T-helper 1 cell treated with Interleukin-12 subunit alpha and Interleukin-12 subunit beta and Interleukin-4 antibody, amounts not matched to agents 30 μg/mL and 1 μg/mL, for 36 hours (primary cell): ENCODE measurements around the gene PSMD14.
"Not testable (repeated sequence)": the region's sequence is repeated elsewhere in the genome, so short reads cannot be mapped to it uniquely, and the experiment has no call there.

Experiments
- H3K27ac Mint-ChIP-seq: one replicate; pipeline ENCODE4 v1.8.0; 2021; ENCODE audit warnings: mild to moderate bottlenecking, mixed read lengths
- H3K27me3 Mint-ChIP-seq: one replicate; pipeline ENCODE4 v1.8.0; 2021; ENCODE audit warnings: low read depth, mixed read lengths
- H3K36me3 Mint-ChIP-seq: one replicate; pipeline ENCODE4 v1.8.0; 2021; ENCODE audit warnings: low read depth, mixed read lengths
- H3K4me1 Mint-ChIP-seq: one replicate; pipeline ENCODE4 v1.8.0; 2021; ENCODE audit warnings: low read depth, mixed read lengths
- H3K4me3 Mint-ChIP-seq: one replicate; pipeline ENCODE4 v1.8.0; 2021; ENCODE audit warnings: mild to moderate bottlenecking, moderate library complexity, mixed read lengths
- H3K9me3 Mint-ChIP-seq: one replicate; pipeline ENCODE4 v1.8.0; 2021; ENCODE audit warnings: mixed read lengths

Gene PSMD14

DNA sequence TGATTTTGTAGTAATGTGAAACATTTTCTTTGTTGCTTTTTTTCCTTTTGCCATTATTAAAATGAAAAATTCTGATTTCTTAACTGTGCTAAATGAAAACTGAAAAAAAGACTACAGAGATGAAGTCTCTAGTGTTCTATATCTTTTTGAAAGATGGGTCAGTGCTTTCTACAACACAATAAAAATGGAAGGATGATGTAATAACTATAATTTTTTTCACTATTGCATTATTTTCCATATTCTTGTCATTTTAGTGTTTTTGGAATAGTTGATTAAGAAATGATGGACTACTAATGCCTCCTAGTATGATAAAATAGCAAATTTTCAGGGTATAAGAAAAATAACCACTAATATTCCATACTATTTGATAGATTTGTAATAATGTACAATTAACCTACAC is 7.2 kb downstream of the PSMD14 start:
- H3K36me3 Mint-ChIP-seq, result peaks cover 16% of the 10 kb centered on the region
- no peak overlapping the region for H3K27ac Mint-ChIP-seq
- peaks cover 32% of the 10 kb centered on the region for H3K4me1 Mint-ChIP-seq
- no peaks in the 10 kb centered on the region for H3K27me3 Mint-ChIP-seq
- H3K9me3 Mint-ChIP-seq, result no peaks in the 10 kb centered on the region
- no peak overlapping the region for H3K4me3 Mint-ChIP-seq

DNA sequence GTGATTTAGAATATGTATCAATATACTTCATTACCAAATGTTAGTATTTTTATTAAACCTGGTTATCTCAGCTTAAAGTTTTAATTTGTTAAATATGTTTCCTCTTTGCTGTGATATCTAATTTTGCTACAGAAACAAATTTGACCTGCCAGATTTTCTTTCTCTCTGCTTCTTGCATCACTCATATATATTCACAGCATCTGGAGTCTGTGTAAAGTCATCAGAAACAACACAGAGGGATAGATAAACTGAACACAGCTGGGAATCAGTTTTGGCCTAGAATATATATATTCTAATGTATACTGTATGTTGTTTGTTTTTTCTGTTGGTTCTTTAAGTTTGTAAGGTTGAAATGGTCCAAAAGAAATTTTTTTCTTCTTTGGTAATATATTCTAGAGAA is 8.5 kb downstream of the PSMD14 start:
- no peak overlapping the region for H3K27ac Mint-ChIP-seq
- H3K36me3 Mint-ChIP-seq, result peaks cover 19% of the 10 kb centered on the region
- H3K4me3 Mint-ChIP-seq, result no peak overlapping the region
- H3K4me1 Mint-ChIP-seq, result peaks cover 29% of the 10 kb centered on the region
- H3K9me3 Mint-ChIP-seq, result no peaks in the 10 kb centered on the region
- H3K27me3 Mint-ChIP-seq, result no peaks in the 10 kb centered on the region

DNA sequence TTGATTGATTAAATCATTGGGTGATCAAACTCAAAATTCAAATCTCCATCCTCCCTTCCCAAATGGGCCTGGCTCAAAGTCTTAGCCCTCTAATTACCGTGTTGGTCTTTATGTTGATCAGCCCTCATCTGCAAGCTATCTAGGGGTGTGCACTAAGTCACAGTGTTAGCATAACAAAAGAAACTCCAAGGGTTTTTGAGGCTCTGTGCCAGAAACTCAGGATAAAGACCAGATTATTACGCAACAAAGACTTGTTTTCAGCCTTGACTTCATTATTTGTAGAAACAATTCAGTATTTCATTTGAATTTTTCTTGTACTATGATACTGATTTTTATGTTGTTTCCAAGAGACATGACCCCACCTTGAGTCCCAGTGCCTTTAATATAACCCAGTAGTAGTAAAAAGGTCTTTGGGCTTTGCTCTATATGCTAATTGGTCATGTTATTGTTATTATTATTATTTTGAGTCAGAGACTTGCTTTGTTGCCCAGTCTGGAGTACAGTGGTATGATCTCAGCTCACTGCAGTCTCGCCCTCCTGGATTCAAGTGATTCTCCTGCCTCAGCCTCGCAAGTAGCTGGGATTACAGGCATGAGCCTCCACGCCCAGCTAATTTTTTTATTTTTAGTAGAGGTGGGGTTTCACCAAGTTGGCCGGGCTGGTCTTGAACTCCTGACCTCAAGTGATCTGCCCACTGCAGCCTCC is 13.9 kb downstream of the PSMD14 start:
- peaks cover 35% of the 10 kb centered on the region for H3K36me3 Mint-ChIP-seq
- no peaks in the 10 kb centered on the region for H3K27me3 Mint-ChIP-seq
- no peaks in the 10 kb centered on the region for H3K9me3 Mint-ChIP-seq
- peaks cover 22% of the 10 kb centered on the region for H3K4me1 Mint-ChIP-seq
- no peak overlapping the region for H3K4me3 Mint-ChIP-seq
- no peak overlapping the region for H3K27ac Mint-ChIP-seq

DNA sequence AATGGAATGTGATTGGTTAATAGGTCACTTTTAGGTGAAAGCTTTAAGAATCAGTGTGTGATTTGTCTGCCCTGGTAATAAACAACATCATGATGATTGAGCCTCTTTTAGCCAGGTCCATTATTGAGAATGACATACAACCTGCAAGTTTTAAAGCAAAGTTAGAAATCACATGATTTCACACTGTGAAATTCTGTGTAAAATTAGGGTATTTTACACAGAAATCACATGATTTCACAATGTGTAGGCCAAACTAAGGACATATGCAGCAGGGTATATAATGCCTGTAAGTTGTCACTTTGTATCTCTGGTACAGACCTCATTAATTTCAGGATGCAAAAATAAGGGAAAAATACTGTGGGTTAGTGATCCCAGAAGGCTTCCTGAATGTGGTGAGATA is 16.7 kb downstream of the PSMD14 start:
- Mint-ChIP-seq H3K4me3 (no peak overlapping the region), H3K4me1 (peaks cover 13% of the 10 kb centered on the region), H3K9me3 (no peaks in the 10 kb centered on the region), H3K27ac (no peak overlapping the region), H3K27me3 (no peaks in the 10 kb centered on the region), H3K36me3 (peaks cover 34% of the 10 kb centered on the region)

DNA sequence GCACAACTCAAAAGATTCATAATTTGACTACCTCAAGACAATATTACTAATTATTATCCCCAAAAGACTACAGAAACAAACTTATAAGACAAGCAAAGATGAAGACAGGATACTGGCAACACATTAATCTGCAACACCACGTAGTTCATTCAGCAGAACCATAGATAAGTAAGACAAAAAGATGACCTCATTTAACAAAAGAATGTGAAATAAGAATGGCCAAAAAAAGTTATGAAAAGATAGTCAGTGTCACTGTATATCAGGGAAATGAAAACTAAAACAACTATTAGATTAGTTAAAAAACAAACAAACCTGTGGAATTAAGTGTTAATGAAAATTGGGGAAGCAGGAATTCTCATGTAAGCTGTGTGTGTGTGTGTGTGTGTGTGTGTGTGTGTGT is 19.4 kb downstream of the PSMD14 start:
- H3K36me3 Mint-ChIP-seq, result peaks cover 26% of the 10 kb centered on the region
- H3K9me3 Mint-ChIP-seq, result no peaks in the 10 kb centered on the region
- H3K27ac Mint-ChIP-seq, result no peak overlapping the region
- peaks cover 13% of the 10 kb centered on the region for H3K4me1 Mint-ChIP-seq
- H3K4me3 Mint-ChIP-seq, result no peak overlapping the region
- no peaks in the 10 kb centered on the region for H3K27me3 Mint-ChIP-seq

DNA sequence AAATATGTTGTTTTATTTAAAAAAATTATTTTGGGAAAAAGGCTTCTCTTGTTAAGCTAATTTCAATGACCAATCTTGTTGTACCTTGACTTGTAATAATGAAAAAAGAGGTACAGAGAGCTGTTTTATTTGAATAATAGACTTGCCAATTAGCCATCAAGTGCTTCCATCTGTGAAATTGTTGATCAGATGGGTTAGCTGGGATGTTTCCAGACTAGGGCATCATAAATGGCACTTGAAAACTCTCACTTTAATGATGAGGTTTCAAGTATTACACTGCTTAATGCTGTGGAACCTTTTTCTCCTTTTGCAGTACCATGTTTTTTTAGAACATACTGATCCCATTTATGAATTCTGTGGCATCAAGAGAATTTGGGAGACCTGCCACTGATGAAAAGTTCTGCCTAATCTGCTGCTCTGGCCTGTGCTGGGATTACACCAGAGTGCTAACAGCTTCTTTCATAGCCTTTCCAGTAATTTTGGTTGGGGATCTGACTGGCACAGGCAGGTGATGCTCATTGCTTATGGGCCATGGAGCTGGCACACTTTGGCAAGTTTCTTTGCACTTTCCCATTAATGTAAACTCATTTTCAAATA is 24.2 kb downstream of the PSMD14 start:
- no peak overlapping the region for H3K27ac Mint-ChIP-seq
- peaks cover 10% of the 10 kb centered on the region for H3K36me3 Mint-ChIP-seq
- H3K4me1 Mint-ChIP-seq, result peaks cover 2% of the 10 kb centered on the region
- H3K27me3 Mint-ChIP-seq, result no peaks in the 10 kb centered on the region
- H3K4me3 Mint-ChIP-seq, result no peak overlapping the region
- no peaks in the 10 kb centered on the region for H3K9me3 Mint-ChIP-seq

DNA sequence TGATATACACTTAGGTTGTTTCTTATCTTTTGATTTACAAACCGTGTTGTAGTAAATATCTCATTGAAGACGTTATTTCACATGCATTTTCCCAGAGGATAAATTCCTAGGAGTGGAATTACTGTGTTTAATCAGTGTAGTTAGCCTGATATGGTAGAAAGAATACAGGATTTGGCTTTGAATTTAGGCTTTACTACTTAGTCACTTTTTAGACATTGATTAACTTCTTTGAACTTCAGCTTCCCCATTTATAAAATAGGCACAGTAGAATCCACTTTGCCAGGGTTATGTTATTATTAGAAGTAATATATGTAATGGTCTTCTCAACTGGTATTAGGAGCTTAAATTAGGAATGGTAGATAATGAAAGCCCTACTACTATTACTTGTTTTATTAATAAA is 27.4 kb downstream of the PSMD14 start:
- Mint-ChIP-seq H3K36me3 (peaks cover 13% of the 10 kb centered on the region), H3K4me1 (no peaks in the 10 kb centered on the region), H3K4me3 (no peak overlapping the region), H3K27ac (no peak overlapping the region), H3K9me3 (no peaks in the 10 kb centered on the region), H3K27me3 (no peaks in the 10 kb centered on the region)

DNA sequence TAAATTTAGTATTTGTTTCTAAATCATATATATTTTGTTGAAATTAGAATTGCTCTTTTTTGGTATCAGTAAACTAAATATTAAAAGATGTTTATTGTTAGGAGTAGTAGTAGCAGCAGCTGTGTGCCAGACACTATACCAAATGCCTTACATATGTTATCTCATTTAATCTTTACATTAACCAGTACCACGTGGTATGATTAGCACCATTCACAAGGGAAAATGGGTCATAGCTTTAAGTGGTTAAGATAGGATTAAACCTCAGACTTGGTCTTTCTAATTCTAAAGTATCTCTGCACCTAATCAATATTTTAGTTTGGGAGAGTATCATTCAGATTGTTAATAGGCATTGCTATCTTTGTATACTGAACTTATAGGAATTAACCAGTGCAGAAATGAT is 29.0 kb downstream of the PSMD14 start:
- no peaks in the 10 kb centered on the region for H3K4me1 Mint-ChIP-seq
- H3K27ac Mint-ChIP-seq, result no peak overlapping the region
- H3K27me3 Mint-ChIP-seq, result no peaks in the 10 kb centered on the region
- peaks cover 4% of the 10 kb centered on the region for H3K9me3 Mint-ChIP-seq
- peaks cover 18% of the 10 kb centered on the region for H3K36me3 Mint-ChIP-seq
- no peak overlapping the region for H3K4me3 Mint-ChIP-seq

DNA sequence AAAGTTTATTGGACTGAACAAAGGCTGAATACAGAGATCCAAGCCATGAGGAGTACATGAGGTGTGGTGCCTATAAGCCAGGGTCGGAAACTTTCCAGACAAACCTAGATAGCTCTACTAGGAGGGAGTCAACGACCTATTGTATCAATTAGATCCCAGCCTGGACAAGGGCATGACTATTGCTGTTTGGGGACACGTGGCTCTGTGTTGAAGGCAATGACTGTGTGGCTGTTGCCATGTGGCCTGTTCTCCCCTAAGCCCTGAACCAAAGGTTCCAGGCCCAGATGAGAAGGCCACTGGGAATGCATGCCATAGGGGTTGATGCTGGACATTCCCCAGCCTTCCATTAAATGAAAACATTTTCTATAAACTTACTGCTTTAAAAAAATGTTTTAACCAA is 31.3 kb downstream of the PSMD14 start:
- H3K36me3 Mint-ChIP-seq, result peaks cover 21% of the 10 kb centered on the region
- not testable (repeated sequence) for H3K27me3 Mint-ChIP-seq, H3K9me3 Mint-ChIP-seq, H3K27ac Mint-ChIP-seq, H3K4me3 Mint-ChIP-seq, H3K4me1 Mint-ChIP-seq

DNA sequence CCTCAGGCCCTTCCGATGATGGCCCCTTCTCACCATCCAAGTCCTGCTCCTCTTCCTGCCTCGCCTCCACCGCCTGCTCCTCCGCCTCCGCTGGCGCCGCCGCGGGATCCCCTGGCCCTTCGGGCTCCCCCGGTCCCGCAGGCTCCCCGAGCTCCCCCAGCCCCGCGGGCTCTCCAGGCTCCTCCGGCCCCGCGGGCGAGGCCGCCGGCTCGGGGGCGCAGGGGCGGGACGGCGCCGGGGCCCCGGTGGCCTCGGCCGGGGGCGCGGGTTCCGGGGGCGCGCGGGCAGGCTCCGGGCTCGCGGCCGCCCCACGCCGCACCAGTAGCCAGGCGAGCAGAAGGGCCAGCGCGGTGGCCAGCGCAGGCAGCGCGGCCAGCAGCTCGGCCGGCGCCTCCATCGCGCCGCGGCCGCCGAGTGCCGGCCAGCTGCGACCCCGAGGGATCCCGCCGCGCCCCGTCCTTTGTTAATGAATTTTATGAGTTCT is 32.7 kb downstream of the PSMD14 start:
- H3K36me3 Mint-ChIP-seq, result peaks cover 21% of the 10 kb centered on the region
- H3K27me3 Mint-ChIP-seq, result not testable (repeated sequence)

DNA sequence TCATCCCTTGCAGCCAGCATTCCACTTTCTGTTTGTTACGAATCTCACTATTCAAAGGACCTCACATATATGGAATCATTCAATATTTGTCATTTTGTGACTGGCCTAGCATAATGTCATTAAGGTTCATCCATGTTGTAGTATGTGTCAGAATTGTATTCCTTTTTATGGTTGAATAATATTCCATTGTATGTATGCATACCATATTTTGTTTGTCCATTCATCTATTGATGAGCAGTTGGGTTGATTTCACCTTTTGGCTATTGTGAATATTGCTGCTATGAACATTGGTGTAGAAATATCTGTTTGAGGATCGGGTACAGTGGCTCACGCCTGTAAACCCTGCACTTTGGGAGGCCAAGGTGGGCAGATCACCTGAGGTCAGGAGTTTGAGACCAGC is 35.0 kb downstream of the PSMD14 start:
- Mint-ChIP-seq H3K27me3 (no peaks in the 10 kb centered on the region), H3K36me3 (peaks cover 33% of the 10 kb centered on the region), H3K9me3 (peaks cover 5% of the 10 kb centered on the region), H3K27ac (no peak overlapping the region), H3K4me3 (no peak overlapping the region), H3K4me1 (peaks cover 10% of the 10 kb centered on the region)

More for the DNA sequence above, 32.7 kb downstream of the PSMD14 start:
- not testable (repeated sequence) for H3K4me1 Mint-ChIP-seq, H3K4me3 Mint-ChIP-seq, H3K9me3 Mint-ChIP-seq, H3K27ac Mint-ChIP-seq

DNA sequence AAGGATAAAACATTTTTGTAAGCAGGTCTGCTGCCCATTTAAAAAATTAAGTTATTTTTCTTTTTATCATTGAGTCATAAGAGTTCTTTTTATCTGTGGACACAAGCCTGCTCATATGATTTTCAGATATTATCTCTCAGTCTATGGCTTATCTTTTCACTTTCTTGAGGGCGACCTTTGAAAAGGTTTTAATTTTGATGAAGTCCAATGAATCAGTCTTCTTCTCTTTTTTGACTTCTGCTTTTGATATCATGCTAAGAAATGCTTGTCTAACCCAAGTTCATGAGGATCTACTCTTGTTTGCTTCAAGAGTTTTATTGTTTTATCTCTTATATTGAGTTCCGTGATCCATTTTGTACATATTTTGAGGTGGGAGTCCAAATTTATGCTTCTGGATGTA is 36.5 kb downstream of the PSMD14 start:
- Mint-ChIP-seq H3K4me1 (peaks cover 11% of the 10 kb centered on the region), H3K36me3 (peaks cover 32% of the 10 kb centered on the region), H3K4me3 (no peak overlapping the region), H3K27me3 (no peaks in the 10 kb centered on the region), H3K9me3 (peaks cover 5% of the 10 kb centered on the region), H3K27ac (no peak overlapping the region)

DNA sequence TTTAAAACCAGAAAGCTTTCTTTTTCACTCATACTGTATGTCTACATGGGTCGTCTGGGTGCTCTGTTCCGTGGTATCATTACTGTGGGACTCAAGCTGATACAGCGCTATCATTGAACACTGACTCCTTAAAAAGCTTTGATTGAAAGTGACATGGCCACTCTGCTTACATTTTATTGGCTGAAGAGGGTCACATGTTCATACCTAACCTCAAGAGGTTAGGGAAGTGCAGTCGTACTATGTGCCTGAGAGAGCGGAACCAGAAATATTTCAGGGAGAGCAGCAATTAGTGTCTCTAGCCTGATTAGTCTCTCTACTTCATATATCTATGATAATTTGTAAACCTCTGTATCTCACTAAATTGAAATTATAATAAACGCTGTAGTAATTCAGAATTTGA is 43.5 kb downstream of the PSMD14 start:
- Mint-ChIP-seq H3K4me3 (no peak overlapping the region), H3K27ac (no peak overlapping the region), H3K4me1 (peaks cover 12% of the 10 kb centered on the region), H3K27me3 (no peaks in the 10 kb centered on the region), H3K9me3 (no peaks in the 10 kb centered on the region), H3K36me3 (peaks cover 10% of the 10 kb centered on the region)

DNA sequence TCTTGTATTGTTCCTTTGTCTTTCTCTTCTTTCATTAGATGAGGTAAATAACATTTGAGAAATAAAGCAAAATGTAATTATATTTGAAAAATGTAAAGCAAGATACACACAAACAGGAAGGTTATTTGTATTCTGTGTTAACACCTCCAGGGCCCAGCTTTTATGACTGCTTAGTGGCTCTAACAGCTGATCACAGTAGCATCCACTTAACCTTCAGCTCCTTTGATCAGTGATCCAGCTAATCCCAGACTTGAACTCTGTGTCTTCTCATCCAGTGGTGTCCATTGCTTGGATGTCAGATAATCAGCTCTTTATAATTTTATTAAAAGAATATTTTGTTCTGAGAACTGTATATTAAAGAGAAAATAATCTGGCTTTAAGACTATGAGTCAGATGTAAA is 44.5 kb downstream of the PSMD14 start:
- Mint-ChIP-seq H3K27me3 (no peaks in the 10 kb centered on the region), H3K4me1 (peaks cover 12% of the 10 kb centered on the region), H3K27ac (no peak overlapping the region), H3K9me3 (no peaks in the 10 kb centered on the region), H3K36me3 (peaks cover 5% of the 10 kb centered on the region), H3K4me3 (no peak overlapping the region)

DNA sequence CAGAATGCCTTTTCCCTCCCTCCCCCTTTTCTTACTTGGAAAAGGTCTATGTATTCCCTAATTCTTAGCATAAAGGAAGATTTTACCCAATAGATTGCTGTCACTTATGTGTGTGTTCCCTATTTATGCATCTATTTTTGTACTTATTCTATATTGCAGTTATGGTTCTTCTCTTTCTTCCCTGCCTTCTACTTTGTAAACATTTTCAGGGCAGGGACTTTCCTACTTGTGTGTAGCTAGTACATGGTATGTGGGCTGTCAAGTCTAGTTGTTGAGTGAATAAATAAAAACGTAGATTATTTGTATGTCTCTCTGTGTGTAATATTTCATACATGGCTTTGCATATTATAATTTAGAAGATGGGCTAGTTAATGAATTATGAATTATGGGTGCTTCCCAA is 45.3 kb downstream of the PSMD14 start:
- H3K9me3 Mint-ChIP-seq, result no peaks in the 10 kb centered on the region
- peaks cover 12% of the 10 kb centered on the region for H3K4me1 Mint-ChIP-seq
- H3K4me3 Mint-ChIP-seq, result no peak overlapping the region
- peaks cover 7% of the 10 kb centered on the region for H3K36me3 Mint-ChIP-seq
- H3K27me3 Mint-ChIP-seq, result no peaks in the 10 kb centered on the region
- peak overlapping the region; percentile 18 for H3K27ac Mint-ChIP-seq
